Erythroblast (primary cell): Measurements from ENCODE around the gene CNTRL.

Source experiments
- GATA1 ChIP-seq: IDR thresholded peaks from 2 replicates; pipeline ENCODE4 v1.6.1; 2011; ENCODE audit warnings: low read depth, mild to moderate bottlenecking, control low read depth, low read length, moderate library complexity
- POLR2A ChIP-seq: IDR thresholded peaks from 2 replicates; pipeline ENCODE4 v1.6.1; 2011; ENCODE audit warnings: mild to moderate bottlenecking, low read length

DNA sequence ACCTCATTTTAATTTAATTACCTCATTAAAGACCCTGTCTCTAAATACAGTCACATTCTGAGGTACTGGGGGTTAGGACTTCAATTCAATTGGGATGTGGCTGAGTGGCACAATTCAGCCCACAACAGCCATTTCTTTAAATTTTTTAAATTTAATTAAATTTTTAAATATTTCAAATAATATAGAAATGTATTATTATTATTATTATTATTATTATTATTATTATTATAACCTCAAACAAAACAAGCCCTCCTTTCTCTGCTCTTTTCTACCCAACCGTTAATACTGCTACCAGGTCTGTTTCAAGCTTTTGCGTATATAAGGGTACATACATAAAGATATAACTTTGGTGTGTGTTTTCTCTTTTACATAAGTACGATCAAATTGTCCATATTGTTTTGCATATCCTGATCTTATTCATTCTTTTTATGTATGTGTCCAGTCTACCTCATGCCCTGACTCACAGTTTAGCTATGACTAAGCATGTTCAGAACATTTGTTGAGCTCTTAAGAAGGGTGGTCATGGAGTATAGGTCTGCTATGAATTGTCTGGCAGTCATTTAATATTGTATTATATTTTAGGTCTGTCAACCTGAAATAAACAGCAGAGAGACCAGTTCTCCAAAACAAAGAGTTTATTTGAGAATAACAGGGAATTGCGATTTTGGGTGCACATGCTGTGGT lies 143.0 kb downstream of the CNTRL start:
- TF ChIP-seq GATA1 (no peak), POLR2A (no peak)
